Stomach (tissue), 9 donors: ENCODE results near the gene AMPH. TPM values are rescaled to one million over a fixed set of nuclear protein-coding genes. Genes with fewer than 3 reads are reported as not detected.

Experiments used
- DNase-seq, 2 donors: peaks; one replicate each; pipeline versions ENCODE4 v3.0.0 to v3.0.0-alpha.2; 2013 to 2019
- H3K27ac ChIP-seq, 5 donors: fragments of 200-600 bp in 4 of 5; sonication (generic) in 4 of 5; one replicate each; pipeline ENCODE4 v1.5.1; 2013 to 2019; ENCODE audit warnings: mild to moderate bottlenecking in 1 of 5, moderate library complexity in 1 of 5
- H3K27me3 ChIP-seq, 3 donors: fragments of 200-600 bp; sonication (generic); one replicate each; pipeline ENCODE4 v1.5.1; 2017 to 2019; ENCODE audit warnings: mixed run types in 1 of 3
- H3K36me3 ChIP-seq, 4 donors: fragments of 200-600 bp; sonication (generic); 1 replicate in 3 of 4; 2 replicates in 1 of 4; pipeline ENCODE4 v1.5.1; 2016 to 2019
- H3K4me1 ChIP-seq, 4 donors: fragments of 200-600 bp; sonication (generic); one replicate each; pipeline ENCODE4 v1.5.1; 2016 to 2019
- H3K4me3 ChIP-seq, 4 donors: fragments of 200-600 bp; sonication (generic) in 3 of 4; one replicate each; pipeline ENCODE4 v1.5.1; 2016 to 2019; ENCODE audit warnings: mild to moderate bottlenecking in 1 of 4
- H3K9me3 ChIP-seq, 4 donors: fragments of 200-600 bp; sonication (generic); one replicate each; pipeline ENCODE4 v1.5.1; 2016 to 2019
- CTCF ChIP-seq, 7 experiments: fragments of 450-650 bp in 4 of 7; fragments of 200-600 bp in 3 of 7; sonication (generic) in 3 of 7; IDR thresholded peaks; one replicate each; pipeline ENCODE4 v1.5.1; 2016 to 2019; ENCODE audit warnings: antibody characterized with exemption in 7 of 7, control low read depth in 2 of 7, mild to moderate bottlenecking in 1 of 7
- EP300 ChIP-seq: sonication (generic); formaldehyde crosslinking; IDR thresholded peaks from one replicate; pipeline ENCODE4 v1.6.1; 2017; ENCODE audit warnings: antibody characterized with exemption
- POLR2A ChIP-seq, 4 donors: fragments of 450-650 bp; IDR thresholded peaks; one replicate each; pipeline ENCODE4 v1.6.1; 2016; ENCODE audit warnings: antibody characterized with exemption in 4 of 4, control low read depth in 2 of 4, mild to moderate bottlenecking in 1 of 4, moderate library complexity in 1 of 4
- POLR2AphosphoS5 ChIP-seq, 3 donors: sonication (generic); formaldehyde crosslinking; IDR thresholded peaks; one replicate each; pipeline ENCODE4 v1.6.1; 2016; ENCODE audit warnings: antibody characterized with exemption in 3 of 3
- WGBS, 5 donors: extraction: QIAGEN DNeasy Blood & Tissue Kit in 3 of 5; methylation state at CpG; one replicate each; pipeline versions ENCODE4 v1.1.5 to v1.1.7; 2013 to 2018; 5-methylcytosine and 5-hydroxymethylcytosine counted together
- intact Hi-C: fragments of 100-400 bp; cut with DNase I; formaldehyde crosslinking; loops from one replicate; pipeline ENCODE4 v1.15.1; 2023; ENCODE audit warnings: low total_unique reads
- polyA plus RNA-seq, 3 donors: library from polyadenylated mRNA; stranded (reverse); fragments of 200-250 nt; gene quantifications; one replicate each; pipeline ENCODE4 v1.2.3, GENCODE V29; 2013
- total RNA-seq, 5 donors: library from RNA; depleted of rRNA; stranded (reverse); fragments of >200 nt; gene quantifications; one replicate each; pipeline versions ENCODE4 v1.1.0 to v1.2.3, GENCODE V29; 2014 to 2016
- donor health status: healthy with polysubstance abuse.
- donor health status: Bipolar disorder and iron deficiency.
- donor health status: healthy.

AMPH gene
- total and polyA plus RNA-seq, 8 donors: 0.80 to 13.0 (median 4.6) TPM; not detected in 1

GRCh38 chr7:38393874-38394273, 237.3 kb downstream of the AMPH start:
- WGBS, 5 donors: 77 to 86% (median 82%) methylated on average over 5 of the region's 5 CpGs
- Histone ChIP-seq H3K4me3 (no peak overlapping the region), H3K4me1 (peaks cover 0 to 2% (median under 1%) of the 10 kb centered on the region in 4 donors), H3K27ac (no peak overlapping the region), H3K27me3 (no peaks in the 10 kb centered on the region), H3K9me3 (no peaks in the 10 kb centered on the region), H3K36me3 (no peaks in the 10 kb centered on the region)
- intact Hi-C loops: no loop called here
- DNase-seq: no peak
- TF ChIP-seq POLR2A (IDR thresholded peaks at IDR 0.05) (no peak), EP300 (no peak), CTCF (IDR thresholded peaks at IDR 0.05) (no peak), POLR2AphosphoS5 (IDR thresholded peaks at IDR 0.05) (no peak)

- 83 to 93% (median 90%) methylated on average over 13 of the region's 13 CpGs for WGBS, 5 donors
- intact Hi-C loops: no loop called here
- H3K27me3 ChIP-seq: no peaks in the 10 kb centered on the region
- no peaks in the 10 kb centered on the region for H3K36me3 ChIP-seq
- no peaks in the 10 kb centered on the region for H3K4me1 ChIP-seq
- no peak overlapping the region for H3K4me3 ChIP-seq
- TF ChIP-seq POLR2A (IDR thresholded peaks at IDR 0.05): no peak
- TF ChIP-seq CTCF (IDR thresholded peaks at IDR 0.05): no peak
- TF ChIP-seq EP300: no peak
- no peak for TF ChIP-seq POLR2AphosphoS5 (IDR thresholded peaks at IDR 0.05)
- H3K27ac ChIP-seq: no peak overlapping the region
- H3K9me3 ChIP-seq: no peaks in the 10 kb centered on the region
- no peak for DNase-seq
These were observed 239.4 kb downstream of the AMPH start for GRCh38 chr7:38391751-38392150.

GRCh38 chr7:38385682-38386081, 245.5 kb downstream of the AMPH start:
- intact Hi-C loops: no loop called here
- H3K36me3 ChIP-seq: no peaks in the 10 kb centered on the region
- H3K4me3 ChIP-seq: no peak overlapping the region
- no peaks in the 10 kb centered on the region for H3K4me1 ChIP-seq
- no peaks in the 10 kb centered on the region for H3K27me3 ChIP-seq
- H3K27ac ChIP-seq: no peak overlapping the region
- no peak for DNase-seq
- TF ChIP-seq EP300 (no peak), CTCF (IDR thresholded peaks at IDR 0.05) (no peak), POLR2A (IDR thresholded peaks at IDR 0.05) (no peak), POLR2AphosphoS5 (IDR thresholded peaks at IDR 0.05) (no peak)
- H3K9me3 ChIP-seq: no peaks in the 10 kb centered on the region

GRCh38 chr7:38383281-38383680, 247.9 kb downstream of the AMPH start:
- DNase-seq: no peak
- Histone ChIP-seq H3K9me3 (no peaks in the 10 kb centered on the region), H3K4me1 (no peaks in the 10 kb centered on the region), H3K27me3 (no peaks in the 10 kb centered on the region), H3K27ac (no peak overlapping the region), H3K4me3 (no peak overlapping the region), H3K36me3 (no peaks in the 10 kb centered on the region)
- WGBS, 5 donors: 64 to 79% (median 73%) methylated on average over 9 of the region's 9 CpGs
- intact Hi-C loops: no loop called here
- no peak for TF ChIP-seq EP300
- TF ChIP-seq POLR2A (IDR thresholded peaks at IDR 0.05): no peak
- TF ChIP-seq CTCF (IDR thresholded peaks at IDR 0.05): no peak
- TF ChIP-seq POLR2AphosphoS5 (IDR thresholded peaks at IDR 0.05): no peak
